ENCODE measurements around the gene DDX1.
A peak's percentile ranks its signal among the peaks of the same experiment; 100 is the strongest.
"Not testable (repeated sequence)": the region's sequence is repeated elsewhere in the genome, so short reads cannot be mapped to it uniquely, and the experiment has no call there.

Gene DDX1

DNA sequence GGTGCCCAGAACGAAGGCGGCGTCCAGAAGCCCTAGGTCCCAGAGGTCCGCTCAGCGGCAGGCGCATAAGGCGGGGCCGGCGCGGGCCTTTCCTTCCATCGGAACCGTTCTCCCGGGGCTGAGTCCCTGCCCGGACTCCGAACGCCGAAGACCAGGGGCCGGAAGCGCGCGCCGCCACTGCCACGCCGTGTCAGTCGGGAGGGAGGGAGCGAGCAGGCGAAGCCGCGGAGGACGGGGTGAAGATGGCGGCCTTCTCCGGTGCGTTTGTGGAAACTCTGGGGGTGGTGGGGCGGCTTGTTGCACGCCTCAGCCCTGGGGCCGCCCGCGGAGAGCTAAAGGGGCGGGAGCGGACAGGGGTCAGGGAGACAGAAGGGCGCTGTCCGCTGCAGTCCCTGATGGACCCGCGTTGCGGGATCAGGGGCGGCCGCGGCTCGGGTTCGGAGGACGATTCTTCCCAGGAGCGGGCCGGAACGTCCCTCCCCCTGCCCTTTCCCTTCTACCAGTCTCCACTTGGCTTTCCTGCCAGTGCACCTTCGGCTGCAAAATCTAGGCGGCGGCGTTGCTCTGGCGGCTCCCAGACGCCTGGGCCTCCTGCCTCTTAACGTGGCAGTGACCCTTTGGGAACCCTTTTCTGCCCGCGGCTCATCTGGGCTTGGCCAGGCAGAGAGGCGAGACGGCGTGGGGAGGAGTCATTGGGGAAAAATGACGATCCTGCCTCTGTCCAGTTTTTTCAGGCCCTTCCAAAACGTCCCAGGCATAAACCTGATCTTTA, at the start of gene DDX1:
Gene DDX1 (plus strand): TSS at position 177 of the 772 bp plus-strand sequence. CDS start 66 bp downstream, at position 243.
- DNase-seq (ENCODE audit: low spot score): peak; percentile 85

DNA sequence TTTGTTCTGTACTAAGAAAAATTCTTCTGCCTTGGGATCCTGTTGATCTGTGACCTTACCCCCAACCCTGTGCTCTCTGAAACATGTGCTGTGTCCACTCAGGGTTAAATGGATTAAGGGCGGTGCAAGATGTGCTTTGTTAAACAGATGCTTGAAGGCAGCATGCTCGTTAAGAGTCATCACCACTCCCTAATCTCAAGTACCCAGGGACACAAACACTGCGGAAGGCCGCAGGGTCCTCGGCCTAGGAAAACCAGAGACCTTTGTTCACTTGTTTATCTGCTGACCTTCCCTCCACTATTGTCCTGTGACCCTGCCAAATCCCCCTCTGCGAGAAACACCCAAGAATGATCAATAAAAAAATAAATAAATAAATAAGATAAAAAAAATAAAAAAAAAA, 49.4 kb upstream of the DDX1 start:
- DNase-seq (ENCODE audit: low spot score): not testable (repeated sequence)

DNA sequence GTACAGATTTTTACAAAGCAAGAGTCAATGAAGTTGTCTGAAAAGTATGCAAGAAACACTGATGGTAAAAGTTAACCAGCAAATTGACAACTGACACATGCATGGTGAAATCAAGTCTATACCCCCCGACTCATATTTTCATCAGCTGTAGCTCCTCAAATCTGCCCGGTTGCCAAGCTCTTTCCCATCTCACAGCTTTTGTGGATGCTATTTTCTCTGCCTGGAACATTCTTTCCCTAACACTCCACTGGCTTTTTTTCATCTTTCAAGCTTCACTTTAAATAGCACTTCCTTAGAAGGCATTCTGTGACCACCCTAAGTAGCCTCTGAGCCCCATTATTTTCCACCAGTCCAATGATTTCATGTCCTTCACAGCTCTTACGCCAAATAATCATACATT, 48.6 kb upstream of the DDX1 start:
- DNase-seq (ENCODE audit: low spot score): no peak

DNA sequence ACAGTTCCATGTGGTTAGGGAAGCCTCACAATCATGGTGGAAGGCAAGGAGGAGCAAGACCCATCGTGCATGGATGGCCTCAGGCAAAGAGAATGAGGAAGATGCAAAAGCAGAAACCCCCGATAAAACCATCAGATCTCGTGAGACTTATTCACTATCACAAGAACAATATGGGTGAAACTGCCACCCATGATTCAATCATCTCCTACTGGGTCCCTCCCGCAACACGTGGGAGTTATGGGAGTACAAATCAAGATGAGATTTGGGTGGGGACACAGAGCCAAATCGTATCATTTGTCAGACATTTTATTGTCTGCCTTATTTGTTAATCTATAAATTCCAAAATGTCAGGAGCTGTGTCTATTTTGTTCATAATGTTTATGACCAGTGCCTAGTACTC, 48.1 kb upstream of the DDX1 start:
- no peak for DNase-seq (ENCODE audit: low spot score)

DNA sequence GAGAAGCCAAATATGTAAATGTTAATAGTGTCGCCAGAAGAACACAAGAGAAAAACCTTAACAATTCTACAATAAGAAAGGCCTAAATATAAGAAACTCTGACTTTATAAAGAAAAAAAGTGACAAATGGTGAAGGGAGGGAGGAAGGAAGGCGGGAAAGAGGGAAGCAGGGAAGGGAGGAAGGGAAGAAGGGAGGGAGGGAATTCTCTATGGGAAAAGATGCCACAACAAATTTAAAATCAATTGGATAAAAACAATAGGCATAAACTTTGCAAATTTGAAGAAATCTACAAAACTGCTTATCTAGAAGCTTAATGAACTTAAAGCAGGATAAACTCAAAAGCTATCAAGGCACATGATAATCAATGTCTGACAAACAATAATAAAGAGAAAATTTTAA, 47.4 kb upstream of the DDX1 start:
- no peak for DNase-seq (ENCODE audit: low spot score)

DNA sequence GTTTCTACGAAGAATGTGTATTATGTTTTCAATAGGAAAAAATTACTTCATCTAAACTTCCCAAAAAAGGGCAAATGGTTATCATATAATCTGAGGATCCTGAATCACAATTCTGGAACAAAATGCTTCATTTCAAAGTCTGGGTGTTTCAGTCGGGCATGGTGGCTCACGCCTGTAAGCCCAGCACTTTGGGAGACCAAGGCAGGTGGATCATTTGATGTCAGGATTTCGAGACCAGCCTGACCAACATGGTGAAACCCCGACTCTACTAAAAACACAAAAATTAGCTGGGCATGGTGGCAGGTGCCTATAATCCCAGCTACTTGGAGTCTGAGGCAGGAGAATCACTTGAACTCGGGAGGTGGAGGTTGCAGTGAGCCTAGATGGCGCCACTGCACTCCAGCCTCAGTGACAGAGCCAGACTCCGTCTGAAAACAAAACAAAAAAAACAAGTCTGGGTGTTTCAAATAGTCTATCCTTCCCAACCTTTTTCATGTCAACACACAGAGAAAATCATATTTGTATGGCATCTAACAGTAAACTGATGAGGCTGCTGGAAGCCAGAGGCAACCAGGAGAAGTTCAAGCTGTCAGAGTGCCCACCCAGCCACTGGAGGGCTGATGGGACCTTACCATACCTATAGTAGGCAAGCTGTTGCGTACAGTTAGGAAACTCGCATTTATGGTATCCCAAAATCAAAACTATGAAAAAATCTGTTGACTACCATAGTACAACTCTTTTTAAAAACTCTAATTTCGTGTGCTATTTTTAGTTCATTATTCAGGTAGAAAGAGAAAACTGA, 45.2 kb upstream of the DDX1 start:
- no peak for DNase-seq (ENCODE audit: low spot score)

DNA sequence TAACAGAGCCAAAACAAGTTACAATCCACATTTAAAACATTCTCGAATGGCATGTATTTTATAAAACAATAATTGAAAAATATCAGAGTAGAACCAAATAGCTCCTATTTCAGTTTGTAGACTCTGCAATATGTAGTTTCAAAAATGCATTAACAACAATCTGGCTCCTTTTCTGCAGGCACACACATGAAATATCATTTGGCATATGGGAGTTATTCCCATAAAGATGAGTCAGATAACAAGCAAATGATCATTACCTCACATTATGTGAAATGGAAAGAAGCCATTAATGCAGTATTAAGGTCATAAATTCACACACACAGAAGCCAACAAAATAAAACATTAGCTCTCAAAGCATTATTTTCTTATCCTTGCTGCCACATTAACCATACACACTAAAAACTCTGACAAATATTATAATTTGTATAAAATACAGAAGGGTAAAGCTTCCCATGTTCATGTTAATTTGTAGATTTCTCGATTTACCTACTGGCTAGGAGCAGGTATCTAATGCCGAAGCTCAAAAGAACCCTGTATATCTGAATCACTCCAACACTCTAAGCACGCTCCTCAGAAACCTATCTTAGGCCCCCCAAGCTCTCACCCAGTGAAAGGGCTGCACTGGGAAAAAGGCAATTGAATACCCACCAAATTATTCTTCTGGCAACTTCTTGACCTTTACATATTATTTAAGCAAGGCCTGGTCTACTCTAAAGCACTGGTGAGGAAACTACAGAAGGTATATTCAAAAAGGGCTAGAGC, 44.4 kb upstream of the DDX1 start:
- no peak for DNase-seq (ENCODE audit: low spot score)

DNA sequence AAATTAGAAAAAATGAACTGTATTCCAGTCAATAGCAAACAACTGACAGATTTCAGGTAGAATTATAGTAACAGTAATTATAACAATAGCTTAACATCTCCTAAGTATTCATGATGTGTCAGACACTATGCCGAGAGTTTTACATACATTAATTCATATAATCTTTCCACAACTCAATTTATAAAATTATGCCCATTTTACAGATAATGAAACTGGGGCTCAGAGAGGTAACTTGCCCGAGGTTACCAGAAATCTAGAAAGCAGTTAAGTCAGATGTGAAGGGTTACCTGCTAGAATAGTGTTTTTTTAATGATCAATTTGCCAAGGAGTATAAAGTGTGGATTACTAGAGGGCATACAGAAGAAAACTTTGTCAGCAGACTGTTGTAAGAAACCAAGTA, 42.7 kb upstream of the DDX1 start:
- no peak for DNase-seq (ENCODE audit: low spot score)

DNA sequence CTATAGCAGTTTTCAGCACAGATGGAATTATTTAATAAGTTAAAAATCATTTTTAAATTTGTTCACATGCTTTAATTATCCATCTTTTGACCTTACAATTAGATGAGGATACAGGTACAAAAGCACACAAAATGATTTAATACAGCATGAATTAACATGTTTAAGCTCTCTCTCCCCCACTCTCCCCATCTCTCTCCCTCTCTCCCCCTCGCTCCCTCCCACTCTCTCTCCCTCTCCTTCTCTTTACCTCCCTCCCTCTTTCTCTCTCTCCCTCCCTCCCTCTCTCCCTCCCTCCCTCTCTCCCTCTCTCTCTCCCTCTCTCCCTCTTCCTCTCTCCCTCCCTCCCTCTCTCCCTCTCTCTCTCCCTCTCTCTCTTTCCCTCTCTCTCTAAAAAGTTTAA, 38.1 kb upstream of the DDX1 start:
- DNase-seq (ENCODE audit: low spot score): no peak

DNA sequence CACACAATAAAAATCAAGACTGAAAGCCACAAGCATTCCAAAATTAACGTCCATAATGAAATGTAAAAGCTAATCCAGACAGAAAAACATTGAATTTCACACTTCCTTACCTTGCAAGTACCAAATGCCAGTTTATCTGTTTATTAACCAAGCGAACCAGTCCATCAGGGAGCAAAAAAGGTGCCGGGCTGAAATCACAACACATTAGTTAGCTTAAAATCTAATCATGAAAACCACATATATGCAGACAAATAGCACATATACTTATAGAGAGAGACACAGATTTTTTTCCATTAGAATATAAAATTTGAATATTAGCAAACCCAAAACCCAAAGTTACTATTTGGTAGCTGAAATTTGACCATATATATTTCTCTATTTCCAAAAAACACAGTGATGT, 37.7 kb upstream of the DDX1 start:
- no peak for DNase-seq (ENCODE audit: low spot score)

DNA sequence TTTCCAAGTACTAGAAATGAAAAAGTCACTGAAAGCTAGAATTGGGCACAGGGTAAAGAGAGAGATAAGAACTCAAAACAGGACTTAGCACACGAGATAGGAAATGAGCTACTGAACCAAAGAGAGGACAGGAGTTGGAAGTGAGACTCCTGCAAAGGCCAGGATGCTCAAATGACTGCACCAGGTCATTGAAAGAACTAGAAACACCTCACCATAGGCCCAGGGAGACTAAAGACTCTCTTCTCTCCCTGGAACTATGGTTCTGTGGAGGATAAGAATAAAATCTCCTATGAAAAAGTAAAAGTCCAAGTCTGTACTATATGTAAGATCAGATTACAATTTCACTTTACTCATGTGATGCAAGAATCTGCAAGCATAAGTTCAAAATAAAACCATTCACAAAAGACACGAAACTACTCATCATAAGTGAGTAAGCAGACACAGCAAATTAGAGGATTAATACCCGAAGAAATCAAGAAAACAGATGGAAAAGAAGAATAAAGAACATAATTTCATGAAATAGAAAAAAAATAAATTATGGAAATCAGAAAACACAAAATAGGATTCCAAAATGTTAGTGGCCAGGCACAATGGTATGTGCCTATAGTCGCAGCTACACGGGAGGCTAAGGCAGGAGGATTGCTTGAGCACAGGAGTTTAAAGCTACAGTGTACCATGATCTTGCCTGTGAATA, 37.0 kb upstream of the DDX1 start:
- no peak for DNase-seq (ENCODE audit: low spot score)

DNA sequence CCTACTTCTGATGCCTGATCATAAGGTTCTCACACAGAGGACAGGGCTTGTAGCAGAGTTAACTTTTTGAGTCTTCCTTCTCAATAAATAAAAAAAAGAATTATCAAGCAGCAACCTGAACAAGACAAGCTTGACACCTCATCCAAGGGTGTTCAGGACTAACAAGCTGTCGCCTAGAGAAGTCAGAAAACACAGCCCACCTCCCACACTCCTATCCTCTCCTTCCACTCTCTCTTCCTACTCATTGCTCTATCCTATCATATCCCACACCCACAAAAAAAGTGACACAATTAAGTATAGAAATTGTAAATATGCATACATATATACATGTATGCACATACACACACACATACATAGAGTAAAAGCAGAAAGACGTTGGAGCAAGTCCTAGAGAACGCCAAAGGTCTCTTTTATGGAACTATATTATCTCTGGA, 35.9 kb upstream of the DDX1 start:
- DNase-seq (ENCODE audit: low spot score): no peak

DNA sequence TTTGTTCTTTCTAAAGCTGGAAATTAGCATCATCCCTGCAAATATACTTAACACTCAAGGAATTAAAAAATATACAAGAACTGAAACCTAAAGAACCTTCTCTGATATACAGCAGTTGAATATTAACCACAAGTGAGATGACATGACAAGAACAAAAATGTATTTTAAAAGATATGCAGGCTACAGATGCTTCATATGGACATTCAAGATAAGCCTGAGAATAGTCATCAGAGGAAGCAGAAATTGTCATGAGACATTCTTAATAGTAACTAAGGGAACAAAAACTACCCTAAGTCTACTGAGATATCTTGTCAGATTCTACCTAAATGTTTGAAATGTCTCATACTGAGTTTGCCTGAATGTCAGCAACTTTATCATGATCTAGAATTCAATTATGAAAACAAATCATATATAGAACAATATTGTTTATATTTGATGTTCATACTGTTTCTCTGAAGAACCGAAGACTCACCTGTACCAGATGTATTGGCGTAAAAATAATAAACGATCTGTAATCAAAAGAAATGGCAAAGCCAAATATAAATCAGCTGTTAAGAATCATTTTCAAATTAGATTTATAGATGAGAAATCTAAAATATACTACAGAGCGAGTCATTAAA, 35.2 kb upstream of the DDX1 start:
- DNase-seq (ENCODE audit: low spot score): no peak

DNA sequence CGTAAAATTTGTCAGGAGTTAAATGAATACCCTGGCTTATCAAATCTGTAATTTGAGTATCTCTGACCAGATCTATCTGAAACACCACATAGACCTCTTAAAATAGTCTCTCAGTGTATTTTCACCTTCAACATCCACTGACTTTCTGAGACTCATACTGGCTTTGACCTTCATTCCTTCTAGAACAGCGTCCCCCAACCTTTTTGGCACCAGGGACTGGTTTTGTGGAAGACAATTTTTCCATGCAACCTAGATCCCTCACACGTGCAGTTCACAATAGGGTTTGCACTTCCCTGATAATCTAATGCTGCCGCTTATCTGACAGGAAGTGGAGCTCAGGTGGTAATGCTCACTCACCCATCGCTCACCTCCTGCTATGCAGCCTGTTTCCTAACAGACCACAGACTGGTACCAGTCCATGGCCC, 33.8 kb upstream of the DDX1 start:
- no peak for DNase-seq (ENCODE audit: low spot score)

DNA sequence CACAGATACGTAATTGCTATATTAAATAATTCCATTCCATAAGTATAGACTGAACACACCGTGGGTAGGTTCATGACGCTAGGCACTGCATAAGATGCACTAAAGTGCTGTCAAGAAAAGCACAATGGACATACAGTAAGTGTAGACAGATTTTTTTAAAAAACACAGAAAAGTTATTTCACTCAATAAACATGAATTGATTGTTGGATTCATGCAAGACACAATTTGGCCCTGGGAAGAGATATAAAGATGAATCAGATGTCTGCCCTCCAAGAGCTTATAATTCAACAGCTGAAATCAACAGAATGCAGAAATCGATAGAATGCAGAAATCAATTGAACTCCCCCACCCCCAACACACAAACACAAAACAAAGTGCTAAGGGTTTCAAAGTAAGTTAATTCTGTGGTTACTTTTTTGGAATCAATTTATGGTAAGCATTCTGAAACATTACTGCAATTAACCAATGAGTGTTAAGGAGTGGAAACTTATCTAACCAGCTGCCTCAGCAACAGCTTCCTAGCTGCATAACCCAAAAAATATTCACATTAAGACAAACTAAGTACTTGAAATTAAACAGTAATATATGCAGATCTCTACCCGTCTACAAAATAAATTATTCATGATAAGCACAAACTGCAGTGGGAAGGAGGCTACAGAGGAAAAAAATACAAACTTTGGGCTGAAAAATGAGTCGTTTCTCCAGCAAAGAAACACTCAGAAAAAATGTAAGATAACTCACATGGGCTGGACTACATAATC, 32.1 kb upstream of the DDX1 start:
- DNase-seq (ENCODE audit: low spot score): no peak

DNA sequence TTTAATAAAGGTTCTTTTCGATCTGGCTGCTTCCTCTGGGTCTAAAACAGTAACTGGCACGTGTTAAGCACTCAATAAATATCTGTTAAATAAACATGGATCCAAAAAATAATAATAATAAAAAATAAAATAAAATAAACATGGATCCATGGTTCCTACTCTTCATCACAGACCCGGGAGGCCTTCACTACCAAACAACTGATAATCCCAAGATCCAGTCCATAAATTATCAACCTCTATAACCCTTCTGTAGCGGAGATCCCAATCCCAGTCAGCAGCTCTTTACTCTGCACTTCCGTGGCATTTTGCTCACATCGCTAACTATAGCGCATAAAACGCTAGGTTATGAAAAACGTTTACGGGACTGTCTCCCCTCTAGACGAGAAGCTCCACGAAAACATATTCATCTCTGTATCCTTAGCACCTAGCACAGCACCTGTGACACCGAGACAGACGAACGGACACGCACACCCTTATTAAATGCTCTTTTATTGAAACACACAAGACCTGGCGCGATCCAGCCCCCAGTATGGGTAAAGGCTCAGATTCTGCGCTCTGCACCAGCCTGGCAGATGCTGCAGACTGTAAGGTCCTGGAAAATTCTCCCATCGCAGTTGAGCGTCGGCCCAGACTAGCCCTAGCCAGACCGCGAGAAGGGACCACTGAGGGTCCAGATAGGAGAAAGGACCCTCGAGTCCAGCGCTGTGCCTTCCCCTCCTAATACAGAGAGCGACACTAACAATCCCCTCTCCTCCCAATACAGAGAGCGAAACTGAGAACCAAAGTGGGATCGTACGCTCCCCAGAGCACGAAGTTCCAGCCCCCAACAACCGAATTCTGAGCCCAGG, 31.3 kb upstream of the DDX1 start:
- peak; percentile 16 for DNase-seq (ENCODE audit: low spot score)

DNA sequence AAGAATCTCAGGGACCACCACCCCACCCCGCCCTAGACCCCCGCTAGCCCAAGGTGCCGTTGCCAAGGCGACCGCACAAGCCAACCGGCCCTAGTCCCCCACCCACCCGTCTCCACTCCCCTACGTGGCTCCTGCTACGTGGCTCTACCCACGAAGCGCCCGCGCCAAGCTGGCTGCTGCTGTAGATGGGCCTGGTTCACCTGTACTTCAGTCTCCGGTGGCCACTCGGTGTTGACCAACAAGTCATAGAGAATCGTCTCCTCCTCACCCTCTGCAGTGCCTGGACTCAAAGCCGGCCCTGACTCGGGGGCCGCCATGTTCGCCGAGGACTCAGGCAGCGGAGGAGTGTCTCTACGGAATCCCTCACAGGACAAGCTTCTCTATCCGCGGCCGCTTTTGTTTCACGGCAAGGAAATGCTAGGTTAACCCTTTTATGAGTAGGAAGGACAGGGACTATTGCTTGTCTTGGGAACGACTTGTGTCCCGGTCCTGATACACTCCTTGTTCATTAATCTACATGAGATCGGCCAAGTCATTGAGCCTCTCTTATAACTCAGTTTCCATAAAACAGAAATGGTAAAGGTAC, 30.6 kb upstream of the DDX1 start, which contains the start of gene NBAS:
Gene NBAS (minus strand): TSS at position 347 of the 586 bp plus-strand sequence. CDS start 30 bp downstream, at position 317.
- peak; percentile 91 for DNase-seq (ENCODE audit: low spot score)

DNA sequence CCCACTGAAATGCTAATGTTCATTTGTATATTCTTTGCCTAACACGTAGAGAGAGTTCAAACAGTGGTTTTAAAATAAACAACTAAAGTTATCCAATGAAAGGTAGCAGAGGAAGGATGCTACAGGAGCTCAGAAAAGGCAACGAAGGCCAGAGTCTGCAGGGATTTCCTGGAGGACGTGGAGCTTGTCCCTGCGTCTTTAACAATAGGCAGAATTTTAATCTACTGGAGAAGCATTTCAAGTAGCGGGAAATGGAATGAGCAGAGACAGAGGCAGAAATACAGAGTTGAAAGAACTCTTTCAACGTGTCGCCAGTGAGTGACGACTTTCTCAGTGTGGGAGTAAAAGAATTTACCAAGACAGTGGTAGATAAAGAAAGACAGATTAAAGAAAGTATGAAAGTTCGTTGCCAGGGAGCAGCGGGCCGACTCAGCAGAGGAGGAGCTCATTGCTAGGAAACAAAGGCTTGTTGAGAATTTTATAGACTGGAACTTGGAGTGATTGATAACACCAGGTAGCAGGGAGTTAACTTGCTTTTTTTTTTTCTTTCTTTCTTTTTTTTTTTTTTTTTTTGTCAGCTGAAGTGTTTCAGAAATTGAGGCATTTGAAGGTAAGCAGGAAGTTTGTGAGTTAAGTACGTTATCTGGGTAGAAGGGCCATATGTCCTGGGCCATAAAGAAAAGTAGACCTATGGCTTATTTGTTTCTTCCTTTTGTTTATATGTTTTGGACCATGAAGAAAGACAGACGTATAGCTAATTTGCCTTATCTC, 29.9 kb upstream of the DDX1 start:
- DNase-seq (ENCODE audit: low spot score): peak; percentile 69

Data from putamen (tissue), 1 donor.